SHP77 treated with DMSO at 0.1 percent for 48 hours (cell line): ENCODE measurements around the gene TEDDM1.
A peak's percentile ranks its signal among the peaks of the same experiment; 100 is the strongest.
"Not testable (repeated sequence)": the region's sequence is repeated elsewhere in the genome, so short reads cannot be mapped to it uniquely, and the experiment has no call there.

Experiments
- DNase-seq: peaks from one replicate; lab custom pipeline; 2025; lab: John Stamatoyannopoulos, UW

The TEDDM1 gene, protein sequence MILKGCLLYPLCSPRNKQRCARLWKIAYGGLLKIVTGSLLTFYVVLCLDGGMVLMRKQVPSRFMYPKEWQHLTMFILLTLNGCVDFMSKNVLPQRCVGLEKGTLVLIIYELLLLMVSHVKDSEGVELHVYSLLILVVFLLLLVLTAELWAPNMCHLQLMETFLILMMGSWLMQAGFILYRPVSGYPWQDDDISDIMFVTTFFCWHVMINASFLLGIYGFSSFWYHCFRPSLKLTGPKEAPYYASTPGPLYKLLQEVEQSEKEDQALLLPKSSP

DNA sequence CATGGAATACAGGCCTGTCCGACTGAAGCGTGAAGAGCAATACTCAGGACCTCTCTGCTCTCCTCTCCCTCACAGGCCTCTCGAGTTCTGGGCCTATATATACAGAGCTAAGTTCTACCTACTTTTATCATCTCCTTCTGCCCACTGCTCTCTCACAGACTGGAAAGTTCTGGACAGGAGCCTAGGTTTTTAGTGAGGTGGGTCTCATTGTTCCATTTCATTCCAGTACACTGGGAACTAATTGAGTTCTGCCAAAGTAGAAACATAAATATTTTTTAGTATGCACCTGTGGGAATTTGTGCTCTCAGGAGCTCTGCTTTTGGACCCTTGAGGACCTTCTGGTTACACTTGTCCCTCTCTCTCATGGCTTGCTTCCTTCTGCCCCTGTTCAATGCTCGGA, at the start of gene TEDDM1:
TEDDM1 (minus strand) TSS at position 101 of the 400 bp plus-strand sequence. CDS start 182 bp downstream, outside the sequence.
- DNase-seq = no peak

DNA sequence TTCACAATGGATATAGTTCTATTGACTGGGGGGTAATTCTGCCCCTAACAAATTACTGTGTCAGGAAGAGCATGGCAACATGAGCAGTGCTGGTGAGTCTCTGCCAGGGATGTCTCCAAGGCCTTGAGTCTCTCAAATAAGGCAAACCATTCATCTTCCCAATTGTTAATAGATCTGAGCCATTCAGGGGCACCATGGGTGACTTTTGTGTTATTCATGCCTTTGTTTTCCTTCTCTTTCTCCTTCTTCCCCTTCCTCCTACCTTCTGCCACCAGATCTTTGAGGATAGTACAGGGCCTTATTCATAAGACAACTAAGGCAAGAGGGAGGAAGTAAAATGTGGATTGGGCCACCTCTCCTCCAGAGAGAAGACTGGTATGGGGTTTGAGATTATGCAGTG, 49.6 kb upstream of the TEDDM1 start, which contains the start of gene RGSL1:
RGSL1 (plus strand) TSS at position 60 of the 400 bp plus-strand sequence; CDS start at position 80, 20 bp downstream.
- no peak for DNase-seq

DNA sequence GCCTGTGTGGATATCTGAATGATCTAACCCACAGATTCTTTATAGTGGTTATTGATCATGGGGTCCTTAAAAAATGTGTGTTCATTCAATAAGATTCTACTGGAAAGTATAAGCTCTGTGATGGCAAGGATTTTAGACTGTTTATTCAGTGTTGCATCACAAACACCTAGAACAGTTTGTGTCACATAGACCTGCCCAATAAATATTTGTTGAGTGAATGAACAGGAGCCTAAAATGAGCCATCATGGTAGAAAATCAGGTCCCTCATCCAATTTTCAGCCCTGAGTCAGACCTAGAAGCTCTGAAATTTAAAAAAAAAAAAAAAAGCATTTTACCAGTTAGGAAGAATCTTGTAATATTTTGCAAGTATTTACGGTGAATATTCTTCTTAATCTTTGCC, 47.2 kb upstream of the TEDDM1 start:
- no peak for DNase-seq

DNA sequence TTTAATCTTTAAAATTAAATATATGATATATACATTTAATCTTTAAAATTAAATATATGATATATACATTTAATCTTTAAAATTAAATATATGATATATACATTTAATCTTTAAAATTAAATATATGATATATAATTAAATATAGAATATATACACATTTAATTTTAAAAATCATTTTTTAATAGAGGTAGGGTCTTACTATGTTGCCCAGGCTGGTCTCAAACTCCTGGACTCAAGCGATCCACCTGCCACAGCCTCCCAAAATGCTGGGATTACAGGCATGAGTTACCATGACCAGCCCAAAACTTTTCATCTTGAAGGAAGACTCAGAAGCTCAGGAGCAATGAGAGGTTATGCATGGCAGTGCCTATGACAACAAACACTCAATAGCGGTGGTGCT, 46.7 kb upstream of the TEDDM1 start:
- not testable (repeated sequence) for DNase-seq

DNA sequence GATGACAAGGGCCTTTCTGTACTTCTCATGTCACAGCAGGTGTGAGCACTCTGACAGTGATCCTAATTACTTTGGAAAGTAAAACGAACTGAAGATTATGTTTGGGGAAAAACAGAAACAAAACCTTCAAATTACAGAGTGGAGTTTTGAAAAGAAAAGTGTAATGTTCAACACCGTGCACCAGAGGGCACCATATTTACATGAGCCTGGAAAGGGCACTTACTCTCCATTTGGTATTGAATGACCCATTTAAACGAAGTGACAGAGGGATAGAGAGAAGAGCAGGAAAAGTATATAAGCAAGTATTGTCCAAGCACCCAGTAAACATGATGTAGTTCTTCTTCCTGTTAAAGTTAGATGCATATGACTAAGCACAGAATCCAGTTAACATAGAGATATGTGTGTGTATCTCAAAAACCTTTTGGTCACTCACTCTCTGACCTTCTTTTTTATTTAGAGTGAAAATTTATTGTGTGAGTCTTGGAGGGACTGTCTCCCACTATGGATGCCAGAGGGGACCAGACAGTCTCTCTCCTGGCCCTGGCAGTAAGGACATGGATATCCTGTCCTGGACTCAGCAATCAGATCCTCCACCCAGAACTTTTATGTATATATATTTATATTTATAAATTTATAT, 45.7 kb upstream of the TEDDM1 start:
- peak; percentile 51 for DNase-seq

DNA sequence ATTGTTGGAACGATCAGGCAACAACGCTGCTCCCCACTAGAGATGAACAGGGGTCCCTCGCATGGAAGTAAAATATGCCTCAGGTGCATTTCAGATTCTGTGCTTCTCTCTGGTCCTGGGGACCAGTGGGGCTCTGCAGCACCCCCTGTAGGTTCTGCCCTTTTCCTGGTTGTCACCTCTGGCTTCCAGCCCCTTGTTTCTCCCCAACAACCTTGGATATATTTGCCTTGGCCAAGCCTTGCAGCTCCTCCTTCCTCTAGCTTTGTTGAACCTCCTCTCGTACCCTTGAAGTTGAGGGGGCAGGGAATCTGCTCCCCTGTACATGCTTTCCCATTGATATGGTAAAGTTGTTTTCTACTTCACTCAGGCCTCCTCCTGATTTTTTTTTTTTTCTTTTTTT, 44.0 kb upstream of the TEDDM1 start:
- DNase-seq = no peak

DNA sequence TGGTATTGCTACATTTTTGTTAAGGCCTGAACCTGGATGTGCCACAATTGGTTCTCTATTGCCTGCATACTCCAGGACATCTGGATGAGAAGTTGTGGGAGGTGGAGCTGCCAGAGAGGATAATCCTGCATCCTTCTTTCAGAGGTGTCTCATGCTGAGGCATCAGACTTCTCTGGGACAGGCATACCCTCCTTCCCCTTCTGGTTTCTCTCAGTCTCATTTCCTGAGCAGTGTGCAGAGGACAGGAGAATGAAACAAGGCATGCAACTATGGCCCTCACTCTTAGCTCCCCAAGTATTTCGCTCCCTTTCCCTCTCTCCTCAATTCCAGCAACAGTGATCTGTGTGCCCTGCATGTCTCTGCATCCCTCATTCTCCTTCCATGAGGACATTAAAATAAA, 41.9 kb upstream of the TEDDM1 start:
- no peak for DNase-seq

DNA sequence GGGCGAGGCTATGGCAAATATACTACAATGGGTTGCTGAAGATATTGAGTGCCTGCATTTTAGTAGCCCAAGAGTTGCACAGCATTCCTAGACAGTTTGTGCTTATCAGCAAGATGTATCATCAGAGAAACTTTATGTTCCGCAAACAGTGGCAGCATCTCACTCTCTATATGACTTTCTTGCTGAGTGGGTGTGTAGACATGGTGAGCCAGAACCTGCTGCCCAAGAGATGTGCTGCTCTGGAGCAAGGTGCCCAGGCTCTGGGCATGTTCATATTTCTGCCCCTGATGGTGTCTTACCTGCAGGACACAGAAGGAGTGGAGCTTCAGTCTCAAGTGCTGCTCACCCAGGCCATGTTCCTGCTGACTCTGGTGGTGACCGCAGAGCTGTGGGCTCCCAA, 41.3 kb upstream of the TEDDM1 start:
- DNase-seq = no peak

DNA sequence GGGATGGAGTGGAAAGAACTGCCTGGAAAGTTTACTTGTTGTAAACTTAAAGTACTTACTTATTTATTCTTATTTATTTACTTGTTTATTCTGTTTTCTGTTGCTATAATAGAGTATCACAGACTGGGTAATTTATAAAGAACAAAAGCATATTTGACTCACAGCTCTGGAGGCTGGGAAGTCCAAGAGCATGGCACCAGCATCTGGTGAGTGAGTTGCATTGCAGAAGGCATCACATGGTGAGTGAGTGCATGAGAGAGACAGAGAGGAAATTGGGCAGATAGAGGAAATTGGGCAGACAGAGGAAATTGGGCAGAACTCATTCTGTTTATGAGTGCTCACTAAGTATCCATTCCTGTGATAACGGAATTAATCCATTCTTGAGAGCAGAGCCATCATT, 37.9 kb upstream of the TEDDM1 start:
- no peak for DNase-seq

DNA sequence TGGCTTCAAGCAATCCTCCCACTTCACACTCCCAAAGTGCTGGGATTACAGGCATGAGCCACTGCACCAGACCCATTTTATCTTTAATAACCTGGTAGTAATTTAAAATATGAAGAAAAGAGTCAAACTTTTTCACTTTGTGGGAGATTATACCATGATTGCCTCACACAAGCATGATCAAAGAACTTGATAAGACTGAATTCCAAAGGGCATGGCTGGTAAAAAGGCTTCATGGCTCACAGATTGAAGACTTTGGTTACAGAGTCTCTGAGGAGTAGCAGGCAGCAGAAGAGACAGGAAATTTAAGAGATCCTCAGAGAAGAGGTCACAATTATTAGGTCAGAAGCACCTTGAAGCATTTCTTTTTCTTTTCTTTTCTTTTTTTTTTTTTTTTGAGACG, 33.1 kb upstream of the TEDDM1 start:
- no peak for DNase-seq

DNA sequence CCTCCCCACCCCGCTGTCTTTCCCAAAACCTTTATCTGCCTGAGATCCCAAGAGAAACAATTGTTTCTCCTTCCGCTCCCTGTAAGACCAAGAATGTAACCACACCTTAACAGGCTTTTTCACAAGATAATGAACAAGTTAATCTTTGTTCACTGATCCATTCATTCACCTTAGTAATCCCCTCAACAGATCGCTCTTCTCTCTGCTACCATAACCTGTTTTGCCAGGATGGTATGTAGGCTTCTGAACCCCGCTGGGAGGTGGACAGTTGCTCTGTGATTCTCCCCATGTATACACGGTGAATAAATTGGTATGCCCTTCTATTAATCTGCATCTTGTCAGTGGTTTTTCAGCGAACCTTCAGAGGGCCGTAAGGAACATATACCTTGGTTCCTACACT, 30.8 kb upstream of the TEDDM1 start:
- DNase-seq = no peak

DNA sequence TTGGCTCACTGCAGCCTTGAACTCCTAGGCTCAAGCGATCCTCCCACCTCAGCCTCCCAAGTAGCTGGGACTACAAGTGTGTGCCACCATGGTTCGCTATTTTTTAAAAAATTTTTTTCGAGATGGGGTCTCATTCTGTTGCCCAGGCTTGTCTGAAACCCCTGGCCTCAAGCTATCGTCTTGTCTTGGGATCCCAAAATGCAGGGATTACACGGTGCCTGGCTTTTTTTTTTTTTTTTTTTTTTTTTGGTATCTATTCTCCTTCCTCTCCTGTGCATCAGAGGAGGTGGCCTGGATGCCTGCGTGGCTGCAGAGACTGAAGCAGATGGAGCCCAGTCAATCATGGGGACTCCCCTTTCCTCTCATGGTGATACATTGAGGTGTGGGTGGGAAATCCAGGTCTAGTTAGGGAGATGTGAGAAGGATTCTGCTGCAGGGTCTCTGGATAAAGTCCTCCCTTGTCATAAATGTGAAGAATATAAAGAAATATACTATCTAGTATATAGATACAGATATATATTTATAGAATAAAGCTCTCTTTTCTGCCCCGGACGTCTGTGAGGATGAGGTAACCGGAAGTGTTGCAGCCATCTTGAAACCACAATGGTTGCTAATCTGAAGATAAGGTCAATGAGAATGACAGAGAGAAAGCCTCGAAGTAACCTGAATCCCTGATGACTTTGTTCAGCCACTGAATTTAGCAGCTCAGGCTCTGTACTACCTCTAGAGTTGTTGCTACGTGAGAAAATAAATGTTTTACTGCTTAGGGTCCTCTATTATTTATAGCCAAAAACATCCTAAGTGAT, 30.0 kb upstream of the TEDDM1 start:
- DNase-seq = no peak

DNA sequence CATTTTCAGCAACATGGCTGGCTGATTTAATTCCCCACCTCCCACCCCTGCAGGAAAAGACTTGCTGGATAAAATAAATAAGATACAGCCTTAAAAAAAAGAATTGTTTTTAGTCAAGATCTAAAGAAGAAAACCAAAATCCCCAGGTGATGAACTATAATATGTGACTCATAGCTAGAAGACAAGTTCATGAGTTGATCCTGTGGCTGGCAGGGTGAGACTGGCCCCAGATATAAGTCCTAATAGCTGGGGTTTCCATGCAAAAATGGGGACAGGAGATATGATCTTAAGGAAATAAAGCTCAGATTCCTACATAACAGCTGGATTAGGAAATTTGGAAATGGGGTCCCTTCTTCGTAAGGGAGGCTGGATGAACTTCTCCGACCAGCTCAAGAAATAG, 27.6 kb upstream of the TEDDM1 start:
- DNase-seq = no peak

DNA sequence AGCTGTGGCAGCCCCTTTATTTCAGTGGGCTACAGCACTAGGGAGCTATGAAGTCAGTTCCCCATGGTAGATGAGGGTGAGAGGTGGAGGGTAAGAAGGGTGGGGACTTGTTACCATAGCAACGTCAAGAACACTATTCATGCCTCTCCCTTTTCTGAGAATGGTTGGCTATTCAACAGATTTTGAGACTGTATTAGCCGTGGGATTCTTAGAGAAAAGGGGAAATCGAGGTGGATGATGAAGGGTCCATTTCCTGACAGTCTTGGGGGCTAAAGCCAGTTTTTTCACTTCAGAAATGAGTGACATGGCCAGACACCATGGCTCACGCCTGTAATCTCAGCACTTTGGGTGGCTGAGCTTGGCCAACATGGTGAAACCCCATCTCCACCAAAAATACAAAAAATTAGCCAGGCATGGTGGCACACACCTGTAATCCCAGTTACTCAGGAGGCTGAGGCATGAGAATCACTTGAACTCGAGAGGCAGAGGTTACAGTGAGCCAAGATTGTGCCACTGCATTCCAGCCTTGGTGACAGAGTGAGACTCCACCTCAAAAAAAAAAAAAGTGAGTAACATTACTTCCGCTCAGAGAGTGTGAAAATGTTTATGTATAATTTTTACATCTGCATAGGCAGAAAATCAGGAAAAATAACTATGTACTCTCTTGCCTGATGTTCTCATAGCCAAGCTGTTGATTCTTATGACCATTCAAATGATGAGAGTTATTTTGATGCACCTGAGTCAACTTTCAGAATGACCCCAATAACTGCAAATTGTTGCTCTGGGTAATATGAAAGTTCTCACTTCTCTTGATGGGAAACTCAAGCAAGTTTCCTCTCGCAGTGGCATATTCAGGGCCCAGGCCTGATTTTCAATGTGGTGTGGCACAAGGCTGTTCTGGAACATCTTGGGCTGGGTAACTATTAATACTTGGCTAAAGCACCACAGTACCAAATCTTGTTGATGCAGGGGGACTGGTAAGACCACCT, 26.3 kb upstream of the TEDDM1 start:
- no peak for DNase-seq

DNA sequence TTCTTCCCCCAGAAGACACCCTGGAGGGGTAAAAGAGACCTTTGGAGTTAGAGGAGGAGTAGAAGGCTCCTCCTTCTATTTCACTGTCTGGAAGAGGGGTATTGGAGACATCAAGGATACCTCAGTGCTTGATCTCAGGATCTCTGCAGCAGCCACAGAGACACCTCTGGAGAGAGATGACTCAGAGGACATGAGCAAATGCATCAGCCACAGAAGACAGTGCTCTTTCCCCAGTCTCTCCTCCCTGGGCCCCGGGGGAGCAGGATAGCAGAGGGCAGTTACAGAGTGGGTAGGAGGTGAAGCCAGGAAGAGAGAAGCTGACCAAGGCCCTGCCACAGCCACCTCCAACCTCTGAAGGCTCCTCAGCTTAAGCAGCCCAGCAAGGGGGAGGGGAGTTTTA, 15.3 kb upstream of the TEDDM1 start:
- no peak for DNase-seq

DNA sequence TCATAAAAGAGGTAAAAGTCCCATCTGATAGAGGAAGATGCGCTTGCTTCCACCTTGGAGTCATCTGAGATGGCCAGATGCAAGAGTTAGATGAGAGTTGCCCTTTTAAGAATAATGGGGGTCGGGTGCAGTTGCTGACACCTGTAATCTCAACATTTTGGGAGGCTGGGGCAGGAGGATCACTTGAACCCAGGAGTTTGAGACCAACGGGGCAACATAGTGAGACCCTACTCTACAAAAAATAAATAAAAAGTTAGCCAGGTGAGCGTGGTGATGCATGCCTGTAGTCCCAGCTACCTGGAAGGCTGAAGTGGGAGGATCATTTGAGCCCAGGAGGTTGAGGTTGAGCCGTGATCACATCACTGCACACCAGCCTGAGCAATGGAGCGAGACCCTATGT, 13.5 kb upstream of the TEDDM1 start:
- no peak for DNase-seq

DNA sequence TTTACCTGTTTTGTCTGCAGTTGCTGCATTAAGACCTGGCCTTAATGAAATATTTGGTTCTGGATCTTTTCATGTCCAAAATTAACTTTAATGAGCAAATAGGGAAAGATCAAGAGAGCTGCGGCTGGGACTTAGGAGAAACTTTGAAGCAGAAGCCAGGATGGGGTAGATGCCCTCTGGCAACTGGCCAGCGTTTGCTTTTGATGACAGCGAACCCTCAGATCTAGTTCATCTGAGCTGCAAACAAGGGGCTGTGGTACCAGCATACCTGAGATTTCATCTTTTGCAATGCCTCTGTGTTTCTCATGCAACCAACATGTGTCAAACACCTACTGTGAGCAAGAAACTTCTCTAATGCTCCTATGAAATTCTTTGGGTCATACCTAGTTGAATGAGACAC, 13.0 kb upstream of the TEDDM1 start:
- DNase-seq = no peak

DNA sequence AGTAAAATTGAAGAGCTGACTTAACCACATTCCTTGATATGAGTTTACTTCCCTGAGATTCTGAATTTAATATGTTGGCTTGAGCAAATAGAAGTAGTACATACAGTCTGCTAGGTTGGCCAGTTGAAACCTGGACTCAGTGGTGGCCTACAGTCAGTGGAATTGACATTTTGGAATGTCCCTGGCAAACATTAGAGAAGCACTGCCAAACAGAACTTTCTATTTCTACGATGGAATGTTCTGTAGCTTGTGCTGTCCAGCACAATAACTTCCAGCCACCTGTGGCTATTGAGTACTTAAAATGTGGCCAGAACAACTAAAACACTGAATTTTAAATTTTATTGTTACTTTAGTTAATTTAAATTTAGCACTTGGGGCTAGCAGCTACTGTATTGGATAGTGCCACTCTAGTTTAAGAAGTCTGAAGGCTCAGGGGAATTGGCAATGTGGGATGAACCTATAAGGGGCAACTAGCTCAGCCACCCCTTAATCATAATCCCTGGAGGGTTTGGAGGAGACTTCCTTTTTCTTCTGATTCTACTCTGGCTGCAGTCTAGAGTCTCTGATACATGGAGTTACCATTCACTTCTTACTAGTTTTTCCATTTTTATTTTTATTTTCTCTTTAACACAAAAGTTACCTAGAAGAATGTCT, 10.3 kb upstream of the TEDDM1 start:
- DNase-seq = no peak

DNA sequence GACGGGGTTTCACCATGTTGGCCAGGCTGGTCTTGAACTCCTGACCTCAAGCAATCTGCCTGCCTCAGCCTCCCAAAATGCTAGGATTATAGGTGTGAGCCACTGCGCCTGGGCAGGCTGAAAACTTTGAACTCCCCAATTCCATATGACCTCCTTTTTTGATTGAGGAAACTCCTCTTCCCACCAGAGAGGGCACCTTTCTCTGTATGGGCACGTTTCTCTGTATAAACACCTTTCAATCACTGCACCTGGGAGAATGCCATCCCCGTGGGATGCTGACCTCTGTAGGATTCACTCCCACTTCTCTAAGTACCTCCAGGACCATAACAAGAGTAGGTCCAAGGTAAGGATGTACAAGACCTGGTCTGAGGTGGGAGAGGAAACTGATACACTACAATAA, 9.7 kb upstream of the TEDDM1 start:
- no peak for DNase-seq

DNA sequence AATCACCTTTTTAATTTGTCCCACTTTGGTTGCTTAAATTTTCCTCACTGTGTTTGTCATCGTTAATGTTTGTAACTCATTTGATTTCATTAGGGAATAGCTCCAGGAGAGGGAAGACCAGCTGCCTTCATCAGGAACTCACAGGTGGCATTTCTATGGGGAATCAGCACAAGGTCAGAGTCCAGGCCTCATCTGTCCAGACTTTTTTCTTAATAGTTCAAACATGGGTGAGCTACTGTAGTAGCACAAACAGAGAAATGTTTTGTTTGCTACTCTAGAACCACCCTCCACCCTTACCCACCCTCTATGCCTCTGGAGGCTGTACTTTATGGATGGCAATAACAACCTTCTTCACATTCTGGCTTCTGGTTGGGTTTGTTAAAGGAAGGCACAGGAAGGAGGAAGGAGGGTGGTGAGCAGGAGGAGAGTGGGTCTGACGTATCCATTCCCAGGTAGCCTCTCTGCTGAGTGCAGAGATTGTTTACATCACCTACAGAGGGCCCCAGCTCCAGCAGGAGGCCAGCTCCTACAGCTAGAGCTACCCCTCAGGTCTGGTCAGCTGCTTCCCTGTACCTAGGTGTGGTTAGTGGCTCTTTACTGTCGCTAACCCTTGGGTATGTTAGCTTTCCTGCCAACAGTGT, 8.1 kb upstream of the TEDDM1 start:
- no peak for DNase-seq

DNA sequence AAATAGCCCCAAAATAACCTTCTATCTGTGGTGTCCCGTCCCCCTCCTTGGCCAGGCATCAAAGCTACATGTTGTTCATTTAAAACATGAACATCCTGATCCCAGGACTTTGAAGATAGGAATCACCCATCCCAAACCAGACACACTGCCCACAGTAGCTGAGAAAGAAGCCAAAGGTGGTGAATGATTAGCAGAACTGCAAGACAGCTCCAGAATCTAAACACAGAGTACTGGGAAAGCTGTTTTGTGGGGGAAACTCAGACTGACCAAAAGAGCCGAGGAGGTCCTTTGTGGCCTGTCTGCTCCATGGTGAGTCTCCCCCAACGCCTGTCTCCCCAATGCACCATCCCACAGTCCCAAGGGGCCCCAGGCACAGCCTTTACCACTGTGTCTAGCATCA, 7.3 kb upstream of the TEDDM1 start:
- no peak for DNase-seq
